Measurements from ENCODE around the gene ANKRD44. TPM values are rescaled to one million over a fixed set of nuclear protein-coding genes. Genes with fewer than 3 reads are reported as not detected.
A peak's percentile ranks its signal among the peaks of the same experiment; 100 is the strongest.
"Not testable (repeated sequence)": the region's sequence is repeated elsewhere in the genome, so short reads cannot be mapped to it uniquely, and the experiment has no call there.

Gene ANKRD44
- 5.6 and 7.6 TPM in 2 replicates for total RNA-seq

DNA sequence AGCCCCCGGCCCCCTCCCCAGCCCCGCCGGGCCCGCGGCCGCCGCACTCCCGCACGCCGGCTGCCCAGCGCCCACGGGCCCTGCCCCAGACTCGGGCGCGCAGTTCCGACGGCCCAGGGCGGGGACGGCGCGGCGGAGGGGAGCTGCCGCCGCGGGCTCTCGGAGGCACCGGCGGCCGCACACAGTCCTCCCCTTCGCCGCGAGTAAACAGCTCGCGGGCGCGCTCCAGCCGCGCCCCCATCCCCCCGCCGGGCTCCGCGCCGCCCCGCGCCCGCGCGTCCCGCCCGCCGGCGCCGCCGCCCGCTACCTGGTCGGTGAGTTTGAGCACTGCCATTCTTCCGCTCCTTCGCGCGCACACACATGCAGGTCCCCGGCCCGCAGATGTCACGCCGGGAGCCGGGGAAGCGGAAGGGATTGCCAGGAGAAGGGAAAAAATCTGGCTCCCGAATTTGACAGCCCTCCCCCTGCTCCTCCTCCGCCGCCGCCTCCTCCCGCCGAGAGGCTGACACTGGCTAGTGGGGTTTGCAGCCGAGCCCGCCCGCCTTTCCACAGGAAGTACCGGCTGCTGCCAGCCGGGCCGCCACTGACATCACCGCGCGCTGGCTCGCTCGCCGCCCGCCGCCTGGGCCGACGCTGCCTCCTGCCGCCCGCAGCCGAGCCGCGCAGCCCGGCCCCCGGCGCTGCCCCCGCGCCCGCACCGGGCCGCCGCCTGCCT lies at the start of gene ANKRD44:
Gene ANKRD44 (minus strand): TSS at position 510 of the 715 bp plus-strand sequence. CDS start 176 bp downstream, at position 334.
- peak; percentile 84 for DNase-seq

DNA sequence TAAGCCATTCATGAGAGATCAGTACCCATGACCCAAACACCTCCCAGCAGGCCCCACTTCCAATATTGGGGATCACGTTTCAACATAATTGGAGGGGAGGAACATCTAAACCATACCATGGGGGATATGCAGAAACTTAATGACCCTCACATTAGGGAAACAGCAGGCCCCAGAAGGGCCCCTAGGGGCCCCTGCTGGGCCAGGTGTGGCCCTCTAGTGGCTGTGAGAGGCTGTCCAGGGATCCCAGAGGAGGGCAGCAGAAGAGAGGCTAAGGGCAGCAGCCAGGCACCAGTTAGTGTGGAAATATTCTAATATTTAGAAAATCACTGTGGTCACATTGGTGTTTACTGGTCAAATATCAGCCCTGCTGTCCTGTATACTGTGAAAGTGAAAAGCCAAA lies 49.3 kb upstream of the ANKRD44 start:
- no peak for DNase-seq

DNA sequence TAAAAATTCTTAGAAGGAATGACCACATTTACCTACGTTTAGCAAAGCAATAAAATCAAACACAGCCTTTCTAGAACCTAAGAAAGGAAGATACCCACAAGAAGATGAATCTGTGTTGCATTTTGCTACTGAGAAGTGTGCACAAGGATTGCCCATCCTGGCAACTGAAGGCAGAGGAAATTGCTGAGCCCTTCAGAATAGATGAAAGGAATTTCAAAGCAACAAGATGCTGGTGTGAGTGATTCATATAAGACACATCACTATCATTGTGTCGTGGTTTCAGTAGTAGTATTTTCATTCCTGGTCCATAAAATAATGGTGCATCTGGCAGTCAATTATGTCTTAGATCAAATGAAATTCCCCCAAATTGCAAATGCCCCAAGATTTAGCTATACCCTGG lies 48.4 kb upstream of the ANKRD44 start:
- DNase-seq: no peak

- no peak for DNase-seq
Measured at GRCh38 chr2:197357986-197358385, 47.4 kb upstream of the ANKRD44 start.

DNA sequence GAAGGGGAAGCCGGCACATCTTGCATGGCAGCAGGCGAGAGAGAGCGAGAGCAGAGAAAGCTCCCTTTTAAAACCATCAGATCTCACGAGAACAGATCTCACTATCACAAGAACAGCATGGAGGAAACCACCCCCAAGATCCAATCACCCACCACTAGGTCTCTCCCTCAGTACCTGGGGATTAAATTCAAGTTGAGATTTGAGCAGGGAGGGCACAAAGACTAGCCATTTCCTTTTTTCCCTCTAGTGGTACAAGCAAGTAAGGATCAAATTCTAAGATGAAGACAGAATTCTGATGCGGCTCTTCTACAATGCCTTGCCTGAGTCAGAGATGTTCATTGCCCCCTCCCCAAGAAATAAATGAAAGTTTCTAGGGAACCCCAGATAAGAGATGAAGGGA lies 45.6 kb upstream of the ANKRD44 start:
- DNase-seq: peak; percentile 18

- no peak for DNase-seq
Measured at GRCh38 chr2:197354169-197354558, 43.6 kb upstream of the ANKRD44 start.

DNA sequence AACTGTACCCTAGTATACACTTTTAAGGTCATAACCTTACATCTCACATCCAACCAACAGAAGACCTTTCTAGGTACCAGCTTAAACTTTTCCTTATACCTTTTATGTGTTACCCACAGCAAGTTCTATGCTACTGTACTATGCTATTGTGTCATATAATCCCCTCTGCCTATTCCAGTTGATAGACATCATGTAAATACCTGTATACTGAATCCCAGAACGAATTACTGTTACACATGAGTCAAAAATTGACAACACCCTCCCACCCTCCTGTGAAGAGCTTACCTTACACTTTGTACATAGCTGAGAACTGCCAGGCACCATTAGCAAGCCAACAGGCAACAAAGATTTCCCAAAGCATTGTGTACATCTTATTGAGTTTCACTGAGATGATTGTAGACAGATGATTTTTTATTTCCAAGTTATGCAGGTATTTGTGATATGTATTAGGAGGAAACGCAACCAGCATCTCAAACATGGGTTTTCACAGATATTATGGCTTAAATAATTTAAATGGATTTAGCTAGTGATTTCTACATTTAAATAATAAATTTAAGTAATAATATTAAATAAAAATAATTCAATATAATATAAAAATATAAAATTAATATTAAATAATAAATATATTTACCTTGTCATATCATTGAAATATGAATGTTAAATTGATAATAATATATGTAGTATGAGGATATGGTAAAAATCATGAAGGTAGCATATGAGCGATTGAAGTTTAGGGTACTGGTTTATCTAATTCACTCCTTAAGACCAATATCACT lies 43.0 kb upstream of the ANKRD44 start:
- no peak for DNase-seq

GRCh38 chr2:197349699-197350098 lies 39.1 kb upstream of the ANKRD44 start:
- DNase-seq: no peak

DNA sequence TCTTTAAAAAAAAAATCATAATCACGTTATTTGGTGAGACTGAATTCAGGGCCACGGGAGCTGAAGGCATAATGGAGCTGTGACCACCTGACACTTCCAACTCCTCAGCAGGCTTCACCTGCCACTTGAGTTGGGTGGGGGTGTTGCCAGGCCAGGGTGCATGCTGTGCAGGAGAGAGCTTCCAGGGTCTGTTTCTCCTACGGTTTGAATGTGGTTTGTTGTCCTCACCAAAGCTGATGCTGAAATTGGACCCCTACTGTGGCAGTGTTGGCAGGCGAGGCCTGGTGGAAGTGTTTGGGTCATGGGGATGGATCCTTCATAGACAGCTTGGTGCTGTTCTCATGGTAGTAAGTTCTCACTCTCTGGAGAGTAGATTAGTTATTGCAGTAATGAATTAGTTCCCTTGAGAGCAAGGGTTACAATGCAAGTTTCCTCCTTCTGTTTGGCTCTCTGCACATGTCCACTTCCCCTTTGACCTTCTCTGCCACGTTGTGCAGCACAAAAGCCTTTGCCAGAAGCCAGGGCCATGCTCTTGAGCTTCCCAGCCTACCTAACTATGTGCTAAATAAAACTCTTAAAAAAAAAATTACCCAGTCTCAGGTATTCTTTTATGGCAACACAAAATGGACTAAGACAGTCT lies 38.3 kb upstream of the ANKRD44 start:
- peak; percentile 47 for DNase-seq

- DNase-seq: no peak
Measured at GRCh38 chr2:197345846-197346370, 35.3 kb upstream of the ANKRD44 start.

- not testable (repeated sequence) for DNase-seq
Measured at GRCh38 chr2:197343968-197344367, 33.4 kb upstream of the ANKRD44 start.

DNA sequence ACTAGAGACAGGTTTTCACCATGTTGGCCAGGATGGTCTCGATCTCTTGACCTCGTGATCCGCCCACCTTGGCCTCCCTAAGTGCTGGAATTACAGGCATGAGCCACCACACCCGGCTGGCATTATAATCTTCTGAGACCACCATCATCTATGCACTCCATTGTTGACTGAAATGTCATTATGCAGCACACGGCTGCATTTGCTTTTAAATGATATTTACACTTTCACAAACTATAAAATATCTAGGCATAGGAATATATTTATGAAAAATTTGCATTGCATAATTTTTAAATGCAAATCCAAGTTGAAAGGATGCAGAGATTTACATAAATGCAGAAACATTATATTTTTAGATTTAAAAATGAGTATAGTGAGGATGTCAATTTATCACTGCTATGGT lies 30.0 kb upstream of the ANKRD44 start:
- DNase-seq: no peak

DNA sequence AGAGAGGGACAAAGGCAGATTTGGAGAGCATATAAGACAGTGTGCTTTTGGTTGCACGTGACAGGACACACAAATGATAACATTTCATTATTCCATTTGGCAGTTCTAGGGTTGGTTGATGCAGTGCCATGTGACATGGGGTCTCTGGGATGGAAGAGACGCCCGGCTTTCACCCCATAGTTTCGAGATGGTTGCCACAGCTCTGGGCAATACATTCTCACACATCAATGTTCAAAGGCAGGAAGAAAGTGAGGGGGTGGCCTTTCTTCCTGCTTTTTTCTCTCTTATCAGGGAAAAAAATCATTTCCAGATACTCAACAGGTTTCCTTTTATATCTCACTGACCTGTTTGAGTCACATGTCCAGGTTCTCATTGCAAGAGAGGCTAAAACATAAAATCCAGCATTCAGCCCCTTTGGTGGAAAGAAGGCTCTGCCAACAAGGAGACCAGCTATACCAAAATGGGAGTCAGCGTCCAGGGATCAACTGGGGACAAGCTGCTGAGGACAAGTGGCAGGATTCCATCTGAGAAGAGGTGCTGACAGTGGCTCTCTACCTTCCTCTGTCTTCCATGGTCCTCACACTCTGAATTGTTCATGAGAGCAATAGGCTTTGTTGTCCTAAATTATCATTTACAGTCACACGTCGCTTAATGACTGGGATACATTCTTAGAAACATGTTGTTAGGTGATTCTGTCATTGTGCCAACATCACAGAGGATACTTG lies 29.1 kb upstream of the ANKRD44 start:
- DNase-seq: peak; percentile 68

- DNase-seq: no peak
Measured at GRCh38 chr2:197339016-197339415, 28.4 kb upstream of the ANKRD44 start.

GRCh38 chr2:197332641-197333040 lies 22.1 kb upstream of the ANKRD44 start:
- DNase-seq: no peak

DNA sequence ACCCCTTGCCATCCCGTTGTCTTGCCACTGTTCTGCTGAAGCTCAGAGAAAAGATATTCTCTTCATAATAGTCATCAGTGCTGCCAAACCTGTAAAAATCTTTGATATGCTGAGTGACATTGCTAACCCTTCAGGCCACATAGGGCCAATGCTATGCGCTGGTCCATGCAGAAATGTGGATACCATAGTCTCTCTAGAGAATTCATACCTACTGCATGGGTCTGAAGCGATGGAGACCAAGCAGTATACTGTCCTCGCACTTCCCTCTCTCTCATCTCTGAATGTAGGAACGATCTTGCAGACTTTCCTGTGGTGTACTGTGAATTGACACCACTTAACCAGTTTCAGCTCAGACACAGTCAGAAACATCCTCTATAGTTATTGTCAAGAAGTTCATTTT lies 17.9 kb upstream of the ANKRD44 start:
- DNase-seq: no peak

DNA sequence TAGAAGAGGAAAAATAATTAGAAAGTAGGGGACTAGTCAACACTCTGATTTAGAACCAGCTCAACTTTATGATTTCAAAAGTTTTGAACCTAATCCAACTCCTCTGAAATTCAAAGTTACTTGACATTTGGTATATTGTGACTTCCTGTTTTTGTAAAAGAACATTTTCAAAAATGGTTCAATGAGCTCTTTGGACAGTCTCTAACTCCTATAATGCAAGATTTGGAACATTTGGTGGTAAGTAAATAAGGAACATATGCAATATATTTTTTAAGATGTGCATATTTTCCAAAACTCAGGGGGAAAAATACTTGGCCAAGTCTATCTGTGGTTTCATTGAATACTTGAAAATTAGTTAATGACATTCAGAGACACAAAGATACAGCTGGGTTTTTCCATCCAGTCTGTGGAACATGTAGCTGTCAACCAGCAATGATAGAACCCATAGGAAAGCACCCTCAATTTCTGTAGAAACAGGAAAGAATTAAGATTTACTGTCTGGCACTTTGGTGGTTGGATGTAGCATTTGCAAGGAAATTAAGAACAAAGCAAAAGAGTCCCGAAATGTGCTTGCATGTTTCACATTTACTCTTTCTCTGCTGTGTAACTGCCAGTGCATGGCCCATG lies 17.0 kb upstream of the ANKRD44 start:
- no peak for DNase-seq

DNA sequence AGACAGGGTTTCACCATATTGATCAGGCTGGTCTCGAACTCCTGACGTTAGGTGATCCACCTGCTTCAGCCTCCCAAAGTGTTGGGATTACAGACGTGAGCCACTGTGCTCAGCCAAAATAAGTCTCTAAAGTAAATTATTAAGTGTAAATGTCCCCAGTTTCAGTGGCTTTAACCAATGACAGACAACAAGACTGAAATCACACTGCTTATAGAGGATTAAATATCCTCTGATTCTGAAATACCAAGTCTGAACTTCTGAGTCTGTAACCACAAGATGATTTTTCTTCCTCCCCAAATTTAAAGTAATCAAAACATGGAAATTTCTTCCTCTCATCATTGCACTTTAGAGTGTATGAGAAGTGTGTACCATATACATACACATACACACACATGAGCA lies 16.5 kb upstream of the ANKRD44 start:
- no peak for DNase-seq

DNA sequence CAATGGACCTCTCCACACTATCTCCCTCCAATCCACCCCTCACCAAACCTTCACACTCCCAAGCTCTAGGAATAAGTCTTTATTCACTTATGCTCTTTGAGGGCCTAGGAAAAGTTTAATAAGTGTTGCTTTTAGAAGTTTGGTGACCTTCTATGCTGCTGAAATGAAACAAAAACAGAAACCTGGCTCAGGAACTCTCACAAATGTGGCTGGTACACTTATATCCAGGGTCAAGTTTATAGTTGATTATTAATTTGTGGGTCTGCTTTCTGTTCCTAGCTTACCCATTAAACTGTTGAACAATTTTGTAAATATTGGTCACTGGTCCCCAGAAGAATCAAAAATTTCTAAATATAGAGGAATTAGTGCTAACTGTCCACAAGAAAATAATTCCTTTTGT lies 14.2 kb upstream of the ANKRD44 start:
- DNase-seq: no peak

- no peak for DNase-seq
Measured at GRCh38 chr2:197322724-197323720, 12.4 kb upstream of the ANKRD44 start.

GRCh38 chr2:197322143-197322542 lies 11.6 kb upstream of the ANKRD44 start:
- no peak for DNase-seq
